GM21723 (cell line): ENCODE results near the gene IPO4.

Experiments
- ATAC-seq: cut with Tn5 transposase; IDR thresholded peaks from one replicate; pipeline ENCODE4 v1.9.1; 2021; ENCODE audit warnings: mild to moderate bottlenecking, moderate library complexity; ENCODE audit not compliant: unreplicated experiment

Gene IPO4

GRCh38 chr14:24150993-24151392, 37.6 kb downstream of the IPO4 start:
- no peak for ATAC-seq

- ATAC-seq = no peak
Observed at GRCh38 chr14:24150567-24150966, 38.0 kb downstream of the IPO4 start.

DNA sequence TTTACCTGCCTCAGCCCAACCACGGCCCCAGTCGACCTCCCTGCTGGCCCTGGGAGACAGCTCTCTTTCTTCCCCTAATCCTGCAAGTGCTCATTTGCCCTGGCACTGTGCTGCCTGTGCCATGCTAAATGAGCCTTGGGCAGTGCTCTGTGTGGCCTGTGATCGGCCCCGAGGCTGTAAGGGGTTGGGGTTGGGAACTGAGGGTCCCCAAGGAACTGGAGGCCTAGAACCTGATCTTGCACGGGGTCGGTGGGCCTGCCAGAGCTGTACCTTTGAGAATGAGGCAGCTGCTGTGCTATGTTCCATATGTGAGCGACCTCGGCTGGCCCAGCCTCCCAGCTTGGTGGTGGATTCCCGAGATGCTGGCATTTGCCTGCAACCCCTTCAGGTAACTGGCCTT, 38.6 kb downstream of the IPO4 start:
- no peak for ATAC-seq

- ATAC-seq = no peak
Observed at GRCh38 chr14:24149302-24149969, 39.2 kb downstream of the IPO4 start.

GRCh38 chr14:24147761-24148428, 40.7 kb downstream of the IPO4 start:
- ATAC-seq = no peak

DNA sequence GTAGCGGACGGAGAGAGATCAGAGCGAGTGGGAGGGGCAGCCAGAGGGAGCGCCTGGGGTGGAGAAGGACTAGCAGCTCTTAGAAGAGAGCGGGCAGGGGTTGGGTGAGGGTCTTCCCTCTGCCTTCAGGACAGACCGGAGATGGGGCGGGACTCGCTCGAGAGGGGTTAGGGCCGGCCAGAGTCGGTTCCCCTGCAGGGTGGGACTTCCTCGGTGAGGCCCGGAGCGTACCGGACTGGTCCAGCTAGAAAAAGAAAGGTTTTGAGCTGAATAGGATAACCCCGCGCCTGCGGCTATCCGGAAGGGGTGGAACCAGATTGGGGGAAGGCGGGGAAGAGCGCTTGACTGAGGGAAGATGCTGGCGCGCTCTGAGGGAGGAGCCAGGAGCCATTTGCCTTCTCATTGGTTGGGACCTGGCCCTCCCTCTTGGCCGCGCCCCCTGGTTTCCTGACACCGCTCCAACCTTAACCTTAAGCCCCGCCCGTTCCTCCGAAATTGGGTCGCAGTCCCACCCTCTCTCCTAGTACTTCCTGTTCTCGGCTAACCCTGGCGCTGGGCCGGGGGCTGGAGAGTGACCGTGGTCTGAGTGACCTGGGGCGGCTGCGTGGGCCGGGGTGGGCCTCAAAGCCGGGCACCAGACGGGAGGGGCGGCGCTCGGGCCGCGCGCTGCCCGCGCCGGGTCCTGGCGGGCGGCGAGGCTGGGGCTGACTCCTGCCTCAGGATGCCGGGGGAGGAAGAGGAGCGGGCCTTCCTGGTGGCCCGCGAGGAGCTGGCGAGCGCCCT, 41.4 kb downstream of the IPO4 start, which contains the start of gene RNF31:
TSS of gene RNF31 (plus strand) at position 521 of the 783 bp plus-strand sequence. CDS start at position 722, 201 bp downstream.
- peak; percentile 87 for ATAC-seq

GRCh38 chr14:24146453-24146977, 42.1 kb downstream of the IPO4 start, which contains the start of gene PSME2:
TSS of gene PSME2 (minus strand) at chr14:24146610. CDS start at chr14:24146581, 29 bp downstream.
- ATAC-seq = peak; percentile 64

GRCh38 chr14:24145690-24146452, 42.7 kb downstream of the IPO4 start:
- ATAC-seq = no peak

DNA sequence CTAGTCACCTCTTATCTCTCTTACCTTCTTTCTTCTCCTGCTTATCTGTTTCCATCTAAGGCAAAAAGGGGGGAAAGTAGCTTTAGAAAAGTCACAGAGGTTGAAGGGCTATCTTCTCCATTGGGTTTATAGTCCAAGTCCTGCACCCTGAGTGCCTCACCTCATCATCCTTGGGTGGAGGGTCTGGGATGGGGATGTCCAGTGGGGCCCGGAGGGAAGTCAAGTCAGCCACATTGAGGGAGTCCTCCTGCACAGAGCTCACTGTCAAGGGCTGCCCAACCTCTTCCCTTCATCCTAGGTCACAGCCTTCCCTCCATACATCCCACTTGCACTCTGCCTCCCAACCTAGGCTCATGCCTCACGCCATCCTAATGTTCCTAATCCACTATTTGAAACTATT, 43.4 kb downstream of the IPO4 start:
- ATAC-seq = no peak

- no peak for ATAC-seq
Observed at GRCh38 chr14:24144451-24144850, 44.2 kb downstream of the IPO4 start.

GRCh38 chr14:24143511-24143910, 45.1 kb downstream of the IPO4 start:
- ATAC-seq = no peak

DNA sequence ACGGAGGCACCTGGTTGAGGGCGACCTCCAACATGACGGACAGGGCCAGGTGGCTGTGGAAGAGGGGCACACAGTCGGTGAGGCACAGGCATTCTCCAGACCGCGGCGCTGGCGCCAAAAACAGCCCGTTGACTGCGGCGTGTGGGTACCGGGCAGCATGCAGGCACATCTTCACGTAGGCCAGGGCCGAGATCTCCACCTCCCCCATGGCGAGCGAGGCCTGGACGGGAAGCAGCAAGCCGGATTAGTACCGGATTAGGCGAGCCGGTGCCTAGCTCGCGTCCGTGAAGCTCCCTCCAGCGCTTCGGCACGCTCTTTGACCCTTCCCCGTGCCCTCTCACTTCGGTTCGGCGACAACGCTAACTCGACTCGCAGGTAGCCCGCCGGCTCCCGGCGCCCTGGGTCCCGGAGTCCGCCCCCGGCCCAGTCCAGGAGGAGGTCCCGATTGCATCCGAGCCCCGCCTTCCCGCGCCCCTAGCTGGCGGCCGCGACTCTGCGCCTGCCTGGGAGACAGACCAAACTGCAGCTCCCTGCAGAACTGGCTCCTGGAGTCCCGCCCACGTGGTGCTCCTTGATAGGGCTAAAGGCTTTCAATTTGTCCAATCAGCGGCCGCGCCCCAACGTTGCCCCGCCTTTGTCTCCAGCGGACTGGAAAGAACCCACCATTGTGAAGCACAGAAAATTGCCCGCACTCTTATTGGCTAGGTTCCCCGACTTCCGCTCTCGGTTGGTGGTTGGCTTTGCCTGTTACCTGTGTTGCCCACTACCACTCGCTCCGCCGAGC, 47.3 kb downstream of the IPO4 start, which contains the start of gene EMC9:
TSS of gene EMC9 (minus strand) at position 495 of the 784 bp plus-strand sequence. CDS start at position 208, 287 bp downstream.
- peak; percentile 85 for ATAC-seq

DNA sequence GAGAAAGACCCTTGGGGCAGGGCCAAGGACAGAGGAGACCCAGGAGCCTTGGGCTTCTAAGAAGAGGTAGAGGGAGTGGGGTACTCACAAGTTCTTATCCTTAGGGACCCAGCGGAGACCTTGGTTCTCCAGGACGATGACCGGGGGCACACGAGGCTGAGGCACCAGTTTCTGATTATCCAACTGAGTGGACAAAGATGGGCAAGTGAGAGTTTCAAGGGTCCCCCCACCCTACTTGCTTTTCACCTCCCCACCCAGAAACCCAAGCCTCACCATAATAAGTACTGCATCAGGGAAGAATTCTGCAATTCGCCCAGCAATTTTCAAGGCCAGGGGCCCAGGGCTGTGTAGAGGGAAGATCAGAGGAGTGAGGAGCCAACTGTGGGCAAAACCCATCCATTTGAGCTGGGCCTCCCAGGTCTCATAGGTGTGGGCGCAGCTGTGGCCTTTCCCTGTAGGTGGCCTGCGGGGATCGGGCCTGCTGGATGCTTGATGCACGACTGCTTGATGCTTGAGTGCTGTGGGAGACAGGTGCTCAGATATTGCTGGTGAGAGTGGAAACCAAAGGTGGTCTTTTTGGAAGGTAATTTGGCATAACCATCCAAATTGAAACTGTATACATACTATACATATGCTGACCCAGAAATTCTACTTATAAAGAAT, 49.2 kb downstream of the IPO4 start:
- no peak for ATAC-seq

DNA sequence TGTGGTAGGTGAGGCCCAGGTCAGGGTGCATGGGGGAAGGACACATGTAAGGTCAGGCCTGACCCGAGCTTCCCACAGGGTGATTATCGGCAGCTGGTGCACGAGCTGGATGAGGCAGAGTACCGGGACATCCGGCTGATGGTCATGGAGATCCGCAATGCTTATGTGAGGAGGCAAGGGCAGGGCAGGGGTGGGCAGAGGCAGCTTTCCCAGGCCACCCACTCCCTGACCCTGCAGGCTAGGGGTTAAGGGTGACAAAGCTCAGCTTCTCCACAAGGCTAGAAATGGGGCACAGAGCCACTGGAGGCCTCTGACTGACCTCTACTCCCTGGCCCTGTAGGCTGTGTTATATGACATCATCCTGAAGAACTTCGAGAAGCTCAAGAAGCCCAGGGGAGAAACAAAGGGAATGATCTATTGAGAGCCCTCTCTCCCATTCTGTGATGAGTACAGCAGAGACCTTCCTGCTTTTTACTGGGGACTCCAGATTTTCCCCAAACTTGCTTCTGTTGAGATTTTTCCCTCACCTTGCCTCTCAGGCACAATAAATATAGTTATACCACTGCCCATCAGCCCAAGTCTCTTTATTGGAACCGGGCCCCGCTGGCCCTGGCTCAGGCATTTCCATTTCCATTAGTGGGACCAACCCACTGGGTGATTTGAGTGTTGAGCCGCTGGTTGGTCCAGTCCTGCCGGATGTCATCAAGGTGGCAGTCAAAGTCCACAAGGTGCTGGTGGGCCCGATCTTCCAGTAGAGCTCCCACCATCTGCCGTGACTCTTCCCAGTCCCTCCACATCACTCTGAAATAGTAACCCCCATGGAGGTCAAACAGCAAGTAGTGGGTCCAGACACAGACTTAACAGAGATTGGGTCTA, 50.0 kb downstream of the IPO4 start:
- ATAC-seq = no peak

DNA sequence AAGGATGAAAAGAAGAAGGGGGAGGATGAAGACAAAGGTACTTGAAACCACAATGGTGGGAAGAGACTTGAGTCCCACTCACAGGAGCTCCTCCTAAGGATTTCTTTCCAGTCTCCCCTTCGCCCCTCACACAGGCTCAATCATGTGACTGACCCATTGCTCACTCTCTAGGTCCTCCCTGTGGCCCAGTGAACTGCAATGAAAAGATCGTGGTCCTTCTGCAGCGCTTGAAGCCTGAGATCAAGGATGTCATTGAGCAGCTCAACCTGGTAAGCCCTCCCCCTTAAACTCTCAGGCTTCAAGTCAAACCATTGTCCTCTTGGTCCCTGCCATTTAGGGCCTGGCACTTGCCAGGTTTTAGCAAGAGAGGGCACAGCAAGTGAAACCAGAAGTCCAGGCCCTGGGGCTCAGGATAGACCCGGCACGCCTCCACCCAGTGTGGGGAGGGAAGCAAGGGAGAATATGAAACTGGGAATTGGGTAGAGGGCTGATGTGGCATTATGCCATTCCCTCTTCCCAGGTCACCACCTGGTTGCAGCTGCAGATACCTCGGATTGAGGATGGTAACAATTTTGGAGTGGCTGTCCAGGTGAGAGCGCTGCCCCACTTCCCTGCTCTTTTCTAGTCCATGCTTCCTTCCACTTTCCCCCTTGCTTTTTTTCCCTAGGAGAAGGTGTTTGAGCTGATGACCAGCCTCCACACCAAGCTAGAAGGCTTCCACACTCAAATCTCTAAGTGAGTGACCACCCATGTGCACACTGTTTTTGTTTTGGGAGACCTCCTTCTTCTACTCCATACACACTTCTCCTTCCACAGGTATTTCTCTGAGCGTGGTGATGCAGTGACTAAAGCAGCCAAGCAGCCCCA, 50.9 kb downstream of the IPO4 start:
- no peak for ATAC-seq

DNA sequence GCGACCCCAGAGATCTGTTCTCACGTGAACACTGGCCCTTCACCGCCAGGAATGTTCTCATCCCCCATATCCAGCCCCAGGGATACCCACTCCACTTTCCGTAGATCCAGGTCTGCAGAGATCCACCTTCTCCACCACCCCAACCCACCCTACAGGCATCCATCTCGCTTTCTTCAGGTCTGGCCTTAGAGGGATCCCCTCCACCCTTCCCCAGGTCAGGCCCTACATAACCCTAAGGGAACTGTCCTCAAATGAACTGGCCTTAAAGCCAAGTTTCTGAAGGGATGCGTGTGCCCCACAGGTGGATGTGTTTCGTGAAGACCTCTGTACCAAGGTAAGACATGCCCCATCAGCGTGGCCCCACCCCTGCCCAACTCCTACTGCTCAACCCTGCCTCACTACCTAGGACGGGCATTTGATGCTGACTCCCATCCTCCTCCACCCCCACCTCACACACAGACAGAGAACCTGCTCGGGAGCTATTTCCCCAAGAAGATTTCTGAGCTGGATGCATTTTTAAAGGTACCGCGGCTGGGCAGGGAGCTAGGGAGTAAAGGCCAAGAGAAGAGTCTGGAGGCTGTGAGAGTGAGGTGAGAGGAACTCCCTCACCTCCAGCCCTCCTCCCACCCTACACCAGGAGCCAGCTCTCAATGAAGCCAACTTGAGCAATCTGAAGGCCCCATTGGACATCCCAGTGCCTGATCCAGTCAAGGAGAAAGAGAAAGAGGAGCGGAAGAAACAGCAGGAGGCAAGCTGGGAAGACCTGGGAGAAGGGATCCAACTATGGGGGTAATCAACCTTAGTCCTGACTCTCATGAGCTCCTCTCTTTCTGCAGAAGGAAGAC, 51.7 kb downstream of the IPO4 start:
- ATAC-seq = no peak
